Right lobe of liver (tissue), 4 donors: ENCODE measurements around the gene GZMB.

Experiments used
- CTCF ChIP-seq, 4 donors: fragments of 200-600 bp in 3 of 4; fragments of 450-650 bp in 1 of 4; IDR thresholded peaks; one replicate each; pipeline versions ENCODE4 v1.5.1 to v1.8.0; 2016 to 2022; ENCODE audit warnings: antibody characterized with exemption in 4 of 4, mild to moderate bottlenecking in 2 of 4
- POLR2A ChIP-seq: fragments of 450-650 bp; IDR thresholded peaks from one replicate; pipeline ENCODE4 v1.6.1; 2017; ENCODE audit warnings: antibody characterized with exemption, mild to moderate bottlenecking
- donor health status: DM: no; HTN: no; CAD: no.
- donor health status: DM: no; HTN: no; CAD: no.
- donor health status: DM: no; HTN: yes; CAD: no.

GRCh38 chr14:24607081-24607480 is 26.9 kb downstream of the GZMB start:
- no peak for TF ChIP-seq CTCF (IDR thresholded peaks at IDR 0.05)
- no peak for TF ChIP-seq POLR2A
